Measurements from ENCODE around the gene ALOX12.
A peak's percentile ranks its signal among the peaks of the same experiment; 100 is the strongest.
"Not testable (repeated sequence)": the region's sequence is repeated elsewhere in the genome, so short reads cannot be mapped to it uniquely, and the experiment has no call there.

Gene ALOX12

GRCh38 chr17:7042501-7043181, 46.8 kb downstream of the ALOX12 start:
- Mint-ChIP-seq H3K4me1 (ENCODE audit: low read depth) (peaks cover 27% of the 10 kb centered on the region), H3K36me3 (ENCODE audit: low read depth) (peaks cover 4% of the 10 kb centered on the region), H3K27me3 (ENCODE audit: low read depth) (peaks cover 18% of the 10 kb centered on the region), H3K27ac (peak overlapping the region; percentile 59), H3K9me3 (no peaks in the 10 kb centered on the region), H3K4me3 (peak overlapping the region; percentile 57)

DNA sequence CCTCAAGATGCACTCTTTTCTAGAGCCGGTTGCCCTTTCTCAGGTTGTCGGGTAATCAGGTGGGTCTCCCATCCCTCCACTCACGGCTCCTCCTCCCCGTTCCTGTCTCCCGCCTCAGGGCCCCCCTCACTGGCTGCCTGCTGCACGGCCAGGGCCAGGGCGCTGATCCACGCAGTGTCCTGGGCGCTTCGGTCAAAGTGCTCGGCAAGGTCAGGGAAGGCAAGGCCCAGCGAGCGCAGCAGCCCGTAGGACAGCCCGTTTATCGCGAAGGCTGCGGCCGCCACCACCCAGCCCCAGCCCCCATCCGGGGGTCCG, 47.3 kb downstream of the ALOX12 start:
- Mint-ChIP-seq H3K4me3 (peak overlapping the region; percentile 42), H3K4me1 (ENCODE audit: low read depth) (peaks cover 28% of the 10 kb centered on the region), H3K27ac (no peak overlapping the region), H3K27me3 (ENCODE audit: low read depth) (peaks cover 18% of the 10 kb centered on the region), H3K36me3 (ENCODE audit: low read depth) (peaks cover 4% of the 10 kb centered on the region), H3K9me3 (no peaks in the 10 kb centered on the region)

DNA sequence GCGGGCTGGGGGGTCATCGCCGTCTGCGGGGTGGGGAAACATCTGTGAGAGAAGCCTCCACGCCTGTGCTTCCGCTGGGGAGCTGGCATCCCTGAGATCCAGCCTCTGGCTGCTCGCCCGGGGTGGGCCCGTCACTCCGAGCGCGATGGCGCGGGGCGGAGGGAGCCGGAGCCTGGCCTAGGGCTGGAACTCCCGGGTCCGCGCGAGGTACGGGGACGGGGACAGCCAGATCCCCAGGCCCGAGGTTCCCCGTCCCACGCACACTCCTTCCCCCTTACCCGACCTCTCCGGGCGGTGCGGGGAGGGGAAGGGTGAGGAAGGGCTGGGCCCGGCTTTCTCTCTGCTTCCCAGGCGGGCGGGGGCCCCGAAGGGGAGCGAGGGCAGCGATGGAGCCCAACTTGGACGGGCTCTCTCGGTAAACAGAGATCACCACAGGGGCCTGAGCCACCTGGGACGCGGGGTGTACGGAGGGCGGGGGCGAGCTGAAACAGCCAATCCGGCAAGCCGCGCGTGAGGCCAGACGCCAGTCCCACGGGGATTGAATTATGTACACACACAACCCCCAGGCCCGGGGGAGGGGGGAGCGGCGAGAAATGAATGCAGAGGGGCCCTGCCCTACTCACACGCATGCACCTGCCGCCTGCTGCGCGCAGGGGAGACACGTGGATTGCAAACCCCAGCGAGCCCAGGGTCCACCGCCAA, 47.8 kb downstream of the ALOX12 start, which contains the start of gene SLC16A11:
Gene SLC16A11, minus strand, starts transcription at position 596 of the 702 bp plus-strand sequence. Its CDS starts 579 bp downstream, at position 17.
- Mint-ChIP-seq H3K36me3 (ENCODE audit: low read depth) (peaks cover 2% of the 10 kb centered on the region), H3K27ac (no peak within 1 kb of the TSS), H3K4me3 (peak within 1 kb of the TSS; percentile 42), H3K27me3 (ENCODE audit: low read depth) (peaks cover 18% of the 10 kb centered on the region), H3K9me3 (no peaks in the 10 kb centered on the region), H3K4me1 (ENCODE audit: low read depth) (peaks cover 23% of the 10 kb centered on the region)

DNA sequence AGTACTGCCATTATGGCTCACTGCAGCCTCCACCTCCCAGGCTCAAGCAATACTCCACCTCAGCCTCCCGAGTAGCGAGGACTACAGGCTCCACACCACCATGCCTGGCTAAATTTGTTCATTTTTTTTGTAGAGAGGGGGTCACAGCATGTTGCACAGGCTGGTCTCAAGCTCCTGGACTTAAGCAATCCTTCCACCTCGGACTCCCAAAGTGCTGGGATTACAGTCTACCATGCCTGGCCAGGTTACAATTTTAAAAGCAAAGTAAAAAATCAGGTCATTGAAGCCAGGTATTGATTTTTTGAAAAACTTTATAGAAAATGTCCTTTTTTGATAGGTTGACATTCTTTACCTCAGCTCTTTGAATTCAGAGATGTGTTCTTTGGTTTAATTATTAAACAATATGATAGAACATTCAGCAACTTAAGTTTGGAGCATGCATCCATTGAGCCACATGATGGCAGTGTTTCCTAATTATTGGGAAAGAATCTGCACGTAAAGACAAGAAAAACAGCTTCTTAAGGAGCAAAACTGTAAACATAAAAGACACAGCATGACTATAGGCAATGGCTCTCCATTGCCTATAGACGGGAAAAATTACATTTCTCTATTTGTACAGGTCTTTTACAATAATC, 49.8 kb downstream of the ALOX12 start:
- Mint-ChIP-seq H3K36me3 (ENCODE audit: low read depth) (no peaks in the 10 kb centered on the region), H3K4me3 (peak overlapping the region; percentile 76), H3K27ac (no peak overlapping the region), H3K27me3 (ENCODE audit: low read depth) (peaks cover 22% of the 10 kb centered on the region), H3K4me1 (ENCODE audit: low read depth) (peaks cover 19% of the 10 kb centered on the region), H3K9me3 (no peaks in the 10 kb centered on the region)

DNA sequence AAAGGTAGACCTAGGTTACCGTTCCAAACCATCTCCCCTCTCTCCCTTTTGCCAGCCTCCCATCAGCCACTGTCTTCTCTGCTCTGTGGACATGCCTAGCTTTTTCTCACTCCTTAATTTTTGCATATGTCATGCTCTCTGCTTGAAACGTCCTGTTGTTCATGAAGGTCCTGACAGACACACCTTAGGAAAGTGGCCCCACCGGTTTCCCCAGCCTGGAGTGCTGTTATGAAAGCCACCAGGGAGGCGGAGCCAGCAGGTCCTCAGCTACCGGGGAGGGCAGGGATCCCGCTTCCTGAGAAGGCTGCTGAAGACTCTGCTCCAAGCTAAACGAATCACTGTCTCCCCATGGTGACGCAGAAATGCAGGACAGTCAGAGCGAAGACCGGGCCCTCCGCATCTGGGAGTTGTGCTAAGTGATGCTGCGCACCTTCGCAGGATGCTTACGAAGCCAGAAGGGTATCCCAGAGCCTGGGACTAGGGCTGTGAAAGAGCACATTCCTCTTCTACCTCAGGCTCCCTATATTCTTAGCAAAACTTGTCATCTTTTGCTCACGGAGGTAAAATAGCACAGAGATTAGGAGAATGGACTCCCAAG, 50.4 kb downstream of the ALOX12 start:
- H3K4me3 Mint-ChIP-seq, result peak overlapping the region; percentile 76
- no peaks in the 10 kb centered on the region for H3K9me3 Mint-ChIP-seq
- H3K36me3 Mint-ChIP-seq (ENCODE audit: low read depth), result no peaks in the 10 kb centered on the region
- peaks cover 19% of the 10 kb centered on the region for H3K4me1 Mint-ChIP-seq (ENCODE audit: low read depth)
- H3K27ac Mint-ChIP-seq, result peak overlapping the region; percentile 81
- H3K27me3 Mint-ChIP-seq (ENCODE audit: low read depth), result peaks cover 22% of the 10 kb centered on the region

DNA sequence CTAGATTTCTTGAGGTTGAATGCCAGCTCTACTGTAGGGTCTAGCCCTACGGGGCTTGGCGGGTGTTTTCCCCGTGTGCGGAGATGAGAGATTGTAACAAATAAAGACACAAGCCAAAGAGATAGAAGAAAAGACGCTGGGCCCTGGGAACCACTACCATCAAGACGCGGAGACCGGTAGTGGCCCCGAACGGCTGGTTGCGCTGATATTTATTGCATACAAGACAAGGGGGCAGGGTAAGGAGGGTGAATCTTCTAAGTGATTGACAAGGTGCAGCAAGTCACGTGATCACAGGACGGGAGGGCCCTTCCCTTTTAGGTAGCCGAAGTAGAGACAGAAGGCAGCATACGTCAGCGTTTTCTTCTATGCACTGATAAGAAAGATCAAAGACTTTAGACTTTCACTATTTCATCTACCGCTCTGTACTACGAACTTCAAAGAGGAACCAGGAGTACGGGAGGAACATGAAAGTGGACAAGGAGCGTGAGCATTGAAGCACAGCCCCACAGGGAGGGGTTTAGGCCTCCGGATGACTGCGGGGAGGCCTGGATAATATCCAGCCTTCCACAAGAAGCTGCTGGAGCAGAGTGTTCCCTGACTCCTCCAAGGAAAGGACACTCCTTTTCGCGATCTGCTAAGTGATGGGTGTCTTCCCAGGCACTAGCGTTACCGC, 51.0 kb downstream of the ALOX12 start:
- Mint-ChIP-seq H3K27ac (peak overlapping the region; percentile 81), H3K27me3 (ENCODE audit: low read depth) (peaks cover 22% of the 10 kb centered on the region), H3K4me3 (peak overlapping the region; percentile 76), H3K4me1 (ENCODE audit: low read depth) (peaks cover 19% of the 10 kb centered on the region)
- H3K36me3 Mint-ChIP-seq (ENCODE audit: low read depth); H3K9me3 Mint-ChIP-seq: not testable (repeated sequence)

GRCh38 chr17:7047566-7047965, 51.7 kb downstream of the ALOX12 start:
- no peaks in the 10 kb centered on the region for H3K9me3 Mint-ChIP-seq
- peaks cover 19% of the 10 kb centered on the region for H3K4me1 Mint-ChIP-seq (ENCODE audit: low read depth)
- H3K36me3 Mint-ChIP-seq (ENCODE audit: low read depth), result no peaks in the 10 kb centered on the region
- H3K27ac Mint-ChIP-seq, result no peak overlapping the region
- H3K27me3 Mint-ChIP-seq (ENCODE audit: low read depth), result peaks cover 19% of the 10 kb centered on the region
- H3K4me3 Mint-ChIP-seq, result peak overlapping the region; percentile 29

GRCh38 chr17:7048968-7049367, 53.1 kb downstream of the ALOX12 start:
- Mint-ChIP-seq H3K36me3 (ENCODE audit: low read depth) (no peaks in the 10 kb centered on the region), H3K9me3 (no peaks in the 10 kb centered on the region), H3K27me3 (ENCODE audit: low read depth) (peaks cover 16% of the 10 kb centered on the region), H3K4me3 (no peak overlapping the region), H3K4me1 (ENCODE audit: low read depth) (peaks cover 14% of the 10 kb centered on the region), H3K27ac (no peak overlapping the region)

DNA sequence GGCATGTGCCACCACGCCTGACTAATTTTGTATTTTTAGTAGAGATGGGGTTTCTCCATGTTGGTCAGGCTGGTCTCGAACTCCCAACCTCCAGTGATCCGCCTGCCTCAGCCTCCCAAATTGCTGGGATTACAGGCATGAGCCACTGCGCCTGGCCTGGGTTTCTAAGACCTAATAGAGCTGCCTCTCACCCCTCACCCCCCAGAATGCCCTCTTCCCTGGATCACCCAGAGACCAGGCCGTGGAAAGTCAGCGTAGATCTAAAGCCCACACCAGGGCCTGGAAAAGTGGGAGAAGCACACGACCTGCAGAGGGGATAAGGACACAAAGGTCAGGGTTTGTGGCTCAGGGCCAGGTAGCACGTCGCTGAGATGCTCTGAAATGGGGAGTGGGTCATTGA, 54.7 kb downstream of the ALOX12 start:
- peaks cover 13% of the 10 kb centered on the region for H3K4me1 Mint-ChIP-seq (ENCODE audit: low read depth)
- not testable (repeated sequence) for H3K27ac Mint-ChIP-seq; H3K27me3 Mint-ChIP-seq (ENCODE audit: low read depth); H3K9me3 Mint-ChIP-seq; H3K36me3 Mint-ChIP-seq (ENCODE audit: low read depth); H3K4me3 Mint-ChIP-seq

DNA sequence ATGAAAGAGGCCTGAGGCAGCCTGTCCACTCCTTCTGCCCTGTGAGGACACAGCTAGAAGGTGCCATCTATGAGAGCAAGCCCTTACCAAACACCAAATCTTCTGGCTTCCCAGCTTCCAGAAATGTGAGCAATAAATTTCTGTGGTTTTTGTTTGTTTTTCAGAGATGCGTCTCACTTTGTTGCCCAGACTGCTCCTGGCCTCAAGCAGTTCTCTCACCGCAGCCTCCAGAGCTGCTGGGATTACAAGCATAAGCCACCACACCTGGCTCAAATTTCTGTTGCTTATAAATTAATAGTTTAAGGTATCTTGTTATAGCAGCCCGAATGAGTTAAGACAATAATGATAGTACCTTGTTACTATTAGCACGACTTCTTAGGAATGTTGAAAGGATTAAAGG, 60.5 kb downstream of the ALOX12 start:
- H3K4me3 Mint-ChIP-seq, result no peak overlapping the region
- H3K9me3 Mint-ChIP-seq, result no peaks in the 10 kb centered on the region
- H3K4me1 Mint-ChIP-seq (ENCODE audit: low read depth), result no peaks in the 10 kb centered on the region
- H3K27me3 Mint-ChIP-seq (ENCODE audit: low read depth), result peaks cover 4% of the 10 kb centered on the region
- H3K27ac Mint-ChIP-seq, result no peak overlapping the region
- H3K36me3 Mint-ChIP-seq (ENCODE audit: low read depth), result no peaks in the 10 kb centered on the region

DNA sequence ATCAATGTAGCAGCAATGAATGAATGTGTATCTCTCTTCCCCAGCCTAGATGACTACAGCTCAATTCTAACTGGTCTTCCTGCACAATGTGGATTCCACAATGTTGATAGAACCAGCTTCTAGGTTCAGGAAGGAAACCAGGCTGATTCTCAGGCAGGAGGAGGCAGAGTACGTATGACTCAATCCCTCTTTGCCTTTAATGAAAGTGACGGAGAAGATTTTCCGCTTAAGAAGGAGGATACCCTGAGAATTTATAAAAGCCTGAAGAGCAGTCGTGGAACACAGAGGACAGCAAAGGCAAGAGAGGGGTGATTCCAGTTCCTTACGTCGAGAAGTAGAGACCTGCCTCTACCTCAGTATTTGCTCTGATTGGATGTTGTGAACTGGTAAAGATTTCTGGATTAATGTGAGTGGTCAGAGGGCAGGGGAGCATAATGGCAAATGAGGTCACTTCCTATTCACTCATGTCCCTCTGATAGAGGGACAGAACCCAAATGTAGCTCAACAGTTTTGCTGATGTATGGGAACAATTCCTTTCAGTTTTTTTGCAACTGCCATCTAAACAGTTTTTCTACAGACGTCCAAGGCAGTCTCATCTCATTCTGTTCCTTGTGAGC, 63.1 kb downstream of the ALOX12 start:
- Mint-ChIP-seq H3K27ac (no peak overlapping the region), H3K4me1 (ENCODE audit: low read depth) (peaks cover 1% of the 10 kb centered on the region), H3K36me3 (ENCODE audit: low read depth) (no peaks in the 10 kb centered on the region), H3K9me3 (no peaks in the 10 kb centered on the region), H3K27me3 (ENCODE audit: low read depth) (no peaks in the 10 kb centered on the region), H3K4me3 (no peak overlapping the region)

All from T-helper 1 cell treated with Interleukin-12 subunit alpha and Interleukin-12 subunit beta and Interleukin-4 antibody, amounts not matched to agents 30 μg/mL and 1 μg/mL, for 36 hours (primary cell).